Upper lobe of left lung (tissue), 4 donors: Measurements from ENCODE around the gene EML4.

ENCODE experiments used
- CTCF ChIP-seq, 6 experiments: fragments of 450-650 bp in 4 of 6; fragments of 200-600 bp in 2 of 6; sonication (generic) in 2 of 6; IDR thresholded peaks; one replicate each; pipeline ENCODE4 v1.5.1; 2016 to 2019; ENCODE audit warnings: antibody characterized with exemption in 6 of 6
- EP300 ChIP-seq, 4 donors: sonication (generic); formaldehyde crosslinking; IDR thresholded peaks; one replicate each; pipeline ENCODE4 v1.5.1; 2017; ENCODE audit warnings: antibody characterized with exemption in 4 of 4, control low read depth in 2 of 4
- POLR2AphosphoS5 ChIP-seq, 2 donors: sonication (generic); formaldehyde crosslinking; IDR thresholded peaks; one replicate each; pipeline ENCODE4 v1.5.1; 2017; ENCODE audit warnings: antibody characterized with exemption in 2 of 2

GRCh38 chr2:42193722-42194187 lies 24.6 kb downstream of the EML4 start:
- TF ChIP-seq CTCF (IDR thresholded peaks at IDR 0.05) (no peak), POLR2AphosphoS5 (IDR thresholded peaks at IDR 0.05) (no peak), EP300 (IDR thresholded peaks at IDR 0.05) (no peak)
